GM12801 (cell line): Measurements from ENCODE around the gene HSDL1.

ENCODE experiments used
- TF ChIP-seq, protein P1 (sequence below): IDR thresholded peaks from one replicate; pipeline ENCODE4 v1.5.1; 2011; ENCODE audit warnings: control low read depth; ENCODE audit not compliant: insufficient read length; ENCODE audit errors: extremely low read depth

HSDL1 gene

GRCh38 chr16:84179612-84180320, 34.8 kb upstream of the HSDL1 start:
- TF ChIP-seq, protein P1, sequence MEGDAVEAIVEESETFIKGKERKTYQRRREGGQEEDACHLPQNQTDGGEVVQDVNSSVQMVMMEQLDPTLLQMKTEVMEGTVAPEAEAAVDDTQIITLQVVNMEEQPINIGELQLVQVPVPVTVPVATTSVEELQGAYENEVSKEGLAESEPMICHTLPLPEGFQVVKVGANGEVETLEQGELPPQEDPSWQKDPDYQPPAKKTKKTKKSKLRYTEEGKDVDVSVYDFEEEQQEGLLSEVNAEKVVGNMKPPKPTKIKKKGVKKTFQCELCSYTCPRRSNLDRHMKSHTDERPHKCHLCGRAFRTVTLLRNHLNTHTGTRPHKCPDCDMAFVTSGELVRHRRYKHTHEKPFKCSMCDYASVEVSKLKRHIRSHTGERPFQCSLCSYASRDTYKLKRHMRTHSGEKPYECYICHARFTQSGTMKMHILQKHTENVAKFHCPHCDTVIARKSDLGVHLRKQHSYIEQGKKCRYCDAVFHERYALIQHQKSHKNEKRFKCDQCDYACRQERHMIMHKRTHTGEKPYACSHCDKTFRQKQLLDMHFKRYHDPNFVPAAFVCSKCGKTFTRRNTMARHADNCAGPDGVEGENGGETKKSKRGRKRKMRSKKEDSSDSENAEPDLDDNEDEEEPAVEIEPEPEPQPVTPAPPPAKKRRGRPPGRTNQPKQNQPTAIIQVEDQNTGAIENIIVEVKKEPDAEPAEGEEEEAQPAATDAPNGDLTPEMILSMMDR, result no peak

DNA sequence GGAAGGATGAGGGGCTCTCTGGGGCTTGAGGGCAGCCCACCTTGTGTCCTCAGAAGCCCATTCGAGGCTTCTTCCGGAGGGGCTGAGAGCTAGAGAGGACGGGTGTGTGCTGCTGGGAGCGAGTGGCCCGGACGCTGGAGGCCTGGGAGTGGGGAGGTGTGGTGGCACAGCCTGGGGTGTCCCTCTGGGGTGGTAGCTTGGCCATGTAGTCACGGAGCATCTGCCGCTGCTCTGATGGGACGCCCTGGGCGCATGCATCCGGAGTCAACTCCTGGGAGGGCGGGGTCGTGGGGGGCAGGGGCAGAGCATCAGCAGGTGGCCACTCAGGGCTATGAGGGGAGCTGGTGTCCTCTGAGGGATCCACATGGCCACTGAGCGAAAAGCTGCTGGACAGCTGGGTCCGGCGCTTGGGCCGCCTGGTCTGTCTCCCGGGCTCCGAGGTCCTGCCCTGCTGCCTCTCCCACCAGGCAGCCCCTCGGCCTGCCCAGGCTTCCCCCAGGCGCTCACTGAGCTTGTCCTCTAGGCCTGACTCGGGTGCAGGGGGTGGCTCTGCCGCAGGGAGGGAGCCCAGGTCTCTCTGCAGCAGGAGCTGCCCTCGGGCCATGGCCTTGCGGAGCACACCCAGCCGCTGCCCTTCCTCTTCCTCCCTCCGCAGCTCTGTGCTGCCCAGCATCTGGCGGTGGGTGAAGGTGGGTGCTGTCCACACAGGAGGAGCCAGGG, 34.1 kb upstream of the HSDL1 start:
- TF ChIP-seq, protein P1, result no peak

DNA sequence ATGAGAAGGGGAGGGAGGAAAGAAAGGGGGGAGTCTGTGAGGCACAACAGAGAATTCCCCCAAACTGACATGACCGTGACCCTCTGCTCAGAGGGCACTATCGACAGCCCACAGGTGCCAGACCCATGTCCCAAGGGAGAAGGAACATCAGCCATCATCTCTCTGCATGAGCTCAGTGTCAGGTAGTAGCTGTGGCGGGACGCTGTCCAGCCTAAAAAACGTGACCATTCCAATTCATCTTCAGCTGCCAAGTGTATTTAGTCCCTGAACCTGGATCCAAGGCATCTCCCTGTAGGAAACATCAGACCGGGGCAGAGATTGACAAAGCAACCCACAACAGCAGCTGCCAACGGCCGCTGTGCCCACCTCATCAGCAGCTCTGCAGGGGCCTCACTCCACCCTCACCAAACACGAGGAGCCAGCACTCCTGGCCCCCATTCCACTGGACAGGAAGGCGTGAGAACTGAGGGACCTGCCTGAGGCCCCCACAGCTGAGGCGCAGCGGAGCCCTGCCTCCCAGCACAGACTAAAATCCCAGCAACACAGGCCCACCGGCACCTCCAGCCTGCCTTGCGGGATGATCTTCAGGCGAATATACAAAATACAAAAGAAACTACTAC, 33.3 kb upstream of the HSDL1 start:
- TF ChIP-seq, protein P1, result no peak

GRCh38 chr16:84177741-84178073, 32.7 kb upstream of the HSDL1 start:
- TF ChIP-seq, protein P1, result no peak

- TF ChIP-seq, protein P1, result no peak
Observed at GRCh38 chr16:84176192-84177053, 31.4 kb upstream of the HSDL1 start.

DNA sequence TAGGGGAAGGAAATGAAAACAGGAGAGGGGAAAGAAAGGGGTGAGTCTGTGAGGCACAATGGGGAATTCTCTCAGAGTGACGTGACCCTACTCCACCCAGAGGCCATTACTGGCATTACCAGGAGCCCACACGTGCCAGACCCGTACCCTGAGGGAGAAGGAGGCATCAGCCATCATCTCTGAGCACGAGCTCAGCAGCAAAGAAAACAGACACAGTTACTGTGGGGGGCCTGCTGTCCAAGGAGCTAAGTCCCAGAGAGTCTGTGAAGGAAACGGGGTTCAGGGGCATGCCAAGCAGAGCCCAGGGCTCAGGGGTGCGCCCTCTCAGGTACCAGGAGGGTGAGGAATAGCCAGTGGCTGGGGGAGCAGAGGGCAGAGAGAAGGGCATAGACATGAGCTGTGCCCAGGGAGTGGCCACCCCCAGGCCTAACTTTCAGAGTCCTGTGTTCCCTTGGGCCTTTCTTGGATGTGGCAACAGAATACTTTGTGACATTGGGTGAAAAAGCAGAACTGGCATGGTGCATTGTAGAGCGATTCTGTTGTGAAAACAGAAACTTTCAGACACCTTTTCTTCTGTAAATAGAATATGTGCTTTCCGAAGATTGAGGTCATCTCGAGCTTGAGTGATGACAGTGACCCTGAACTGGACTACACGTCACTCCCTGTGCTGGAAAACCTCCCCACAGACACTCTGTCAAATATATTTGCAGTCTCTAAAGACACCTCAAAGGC, 30.5 kb upstream of the HSDL1 start:
- TF ChIP-seq, protein P1, result peak; percentile 39
